Neural cell (in vitro differentiated cells): ENCODE results near the gene SLC2A4RG. TPM values are rescaled to one million over a fixed set of nuclear protein-coding genes. Genes with fewer than 3 reads are reported as not detected.

Source experiments
- H2AFZ ChIP-seq: fragments of 200-600, 300-800 bp; sonication (generic), shearing (Covaris generic); 2 replicates; pipeline ENCODE4 v1.6.0; 2014; ENCODE audit warnings: low read depth, mild to moderate bottlenecking, antibody characterized with exemption, low read length, moderate library complexity
- H3F3A ChIP-seq: fragments of 200-600 bp; shearing (Covaris generic); 2 replicates; pipeline ENCODE4 v1.6.1; 2016; ENCODE audit warnings: mild to moderate bottlenecking, moderate library complexity, mixed read lengths, antibody characterized with exemption, low read length; ENCODE audit not compliant: insufficient read depth, poor library complexity, severe bottlenecking
- H3K27ac ChIP-seq: fragments of 200-600, 300-800 bp; sonication (generic), shearing (Covaris generic); 2 replicates; pipeline ENCODE4 v1.5.1; 2014; ENCODE audit warnings: mild to moderate bottlenecking, low read length, moderate library complexity
- H3K27me3 ChIP-seq: fragments of 300-800, 200-600 bp; sonication (generic), shearing (Covaris generic); 2 replicates; pipeline ENCODE4 v1.6.0; 2014; ENCODE audit warnings: mild to moderate bottlenecking, low read depth, low read length, moderate library complexity; ENCODE audit not compliant: insufficient read depth
- H3K36me3 ChIP-seq: fragments of 300-800, 200-600 bp; sonication (generic), shearing (Covaris generic); 2 replicates; pipeline ENCODE4 v1.5.1; 2014; ENCODE audit warnings: mild to moderate bottlenecking, antibody characterized with exemption, low read length, moderate library complexity; ENCODE audit not compliant: insufficient read depth
- H3K4me2 ChIP-seq: fragments of 300-800, 200-600 bp; sonication (generic), shearing (Covaris generic); 2 replicates; pipeline ENCODE4 v1.6.0; 2014; ENCODE audit warnings: mild to moderate bottlenecking, low read length
- H3K4me3 ChIP-seq: fragments of 300-800, 200-600 bp; sonication (generic), shearing (Covaris generic); 2 replicates; pipeline ENCODE4 v1.5.1; 2014; ENCODE audit warnings: mild to moderate bottlenecking, low read length, moderate library complexity
- H3K79me2 ChIP-seq: fragments of 200-600 bp; shearing (Covaris generic); replicated peaks from 2 replicates; pipeline ENCODE4 v1.6.0; 2014; ENCODE audit warnings: mild to moderate bottlenecking, low read length, moderate library complexity; ENCODE audit not compliant: insufficient read depth
- H3K9ac ChIP-seq: fragments of 300-800, 200-600 bp; sonication (generic), shearing (Covaris generic); 2 replicates; pipeline ENCODE4 v1.6.1; 2016; ENCODE audit warnings: mild to moderate bottlenecking, low read length, mixed read lengths
- H3K9me2 ChIP-seq: fragments of 200-600 bp; shearing (Covaris generic); 2 replicates; pipeline ENCODE4 v1.6.1; 2016; ENCODE audit warnings: mild to moderate bottlenecking, low read length, mixed read lengths; ENCODE audit not compliant: insufficient read depth
- H3K9me3 ChIP-seq: fragments of 200-600, 300-800 bp; sonication (generic), shearing (Covaris generic); 2 replicates; pipeline ENCODE4 v1.6.1; 2016; ENCODE audit warnings: mild to moderate bottlenecking, mixed run types, low read length, moderate library complexity, mixed read lengths
- H4K20me1 ChIP-seq: fragments of 200-600 bp; shearing (Covaris generic); 2 replicates; pipeline ENCODE4 v1.6.1; 2016; ENCODE audit warnings: mild to moderate bottlenecking, mixed run types; ENCODE audit not compliant: insufficient read depth
- EP300 ChIP-seq: fragments of 450-650 bp; conservative IDR thresholded peaks from 2 replicates; pipeline ENCODE4 v1.6.1; 2014; ENCODE audit warnings: antibody characterized with exemption, mild to moderate bottlenecking, moderate library complexity; ENCODE audit not compliant: poor library complexity, severe bottlenecking
- EZH2 ChIP-seq: fragments of 200-600, 300-800 bp; shearing (Covaris generic), sonication (generic); IDR thresholded peaks from 2 replicates; pipeline ENCODE4 v1.6.1; 2014; ENCODE audit warnings: antibody characterized with exemption, low read length, borderline replicate concordance, mild to moderate bottlenecking; ENCODE audit not compliant: insufficient read depth, poor library complexity, severe bottlenecking
- MXI1 ChIP-seq: fragments of 450-650 bp; conservative IDR thresholded peaks from 2 replicates; pipeline ENCODE4 v1.6.1; 2014; ENCODE audit warnings: antibody characterized with exemption, mild to moderate bottlenecking; ENCODE audit not compliant: poor library complexity, severe bottlenecking
- POLR2AphosphoS5 ChIP-seq: IDR thresholded peaks from 2 replicates; pipeline ENCODE4 v1.6.1; 2012
- RAD21 ChIP-seq: fragments of 450-650 bp; conservative IDR thresholded peaks from 2 replicates; pipeline ENCODE4 v1.6.1; 2014; ENCODE audit warnings: antibody characterized with exemption, mild to moderate bottlenecking, moderate library complexity
- SMC3 ChIP-seq: fragments of 450-650 bp; conservative IDR thresholded peaks from 2 replicates; pipeline ENCODE4 v1.6.1; 2014; ENCODE audit warnings: antibody characterized with exemption, mild to moderate bottlenecking, moderate library complexity; ENCODE audit not compliant: poor library complexity
- TAF1 ChIP-seq: IDR thresholded peaks from 2 replicates; pipeline ENCODE4 v1.6.1; 2012; ENCODE audit warnings: low read depth
- polyA plus RNA-seq: library from polyadenylated mRNA; depleted of rRNA; stranded (reverse); fragments of >200 nt; gene quantifications from 2 replicates; pipeline ENCODE4 v1.2.3, GENCODE V29; 2014
- TF ChIP-seq, protein P1 (sequence below): fragments of 450-650 bp; IDR thresholded peaks from 2 replicates; pipeline ENCODE4 v1.5.1; 2014; ENCODE audit warnings: antibody characterized with exemption, mild to moderate bottlenecking, moderate library complexity; ENCODE audit not compliant: poor library complexity, severe bottlenecking
- TF ChIP-seq, protein P2 (sequence below): IDR thresholded peaks from 2 replicates; pipeline ENCODE4 v1.6.1; 2012; ENCODE audit warnings: borderline replicate concordance

The SLC2A4RG gene
- polyA plus RNA-seq, 1 donor from 2014 or later = 52.1 TPM

DNA sequence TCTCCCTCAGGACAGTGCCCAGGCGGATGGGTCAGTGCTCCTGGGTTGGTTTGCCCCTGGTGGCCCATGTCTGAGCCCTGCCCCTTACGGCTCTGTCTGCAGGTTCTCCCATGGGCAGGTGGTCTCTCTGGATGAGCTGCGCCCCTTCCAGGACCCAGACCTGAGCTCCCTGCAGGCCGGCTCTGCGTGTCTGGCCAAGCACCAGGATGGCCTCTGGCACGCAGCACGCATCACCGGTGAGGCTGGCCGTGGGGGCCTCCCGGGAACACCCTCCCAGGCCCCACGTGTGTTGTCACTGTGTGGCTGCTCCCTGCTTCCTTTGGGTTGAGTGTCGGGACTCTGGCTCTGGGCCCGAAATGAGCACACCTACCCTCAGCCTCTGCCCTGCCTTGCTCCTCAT, 6.5 kb upstream of the SLC2A4RG start:
- H3K9ac ChIP-seq = no peak overlapping the region
- no peaks in the 10 kb centered on the region for H3K79me2 ChIP-seq
- H3K9me2 ChIP-seq = no peaks in the 10 kb centered on the region
- no peak overlapping the region for H3K4me3 ChIP-seq
- H3K4me2 ChIP-seq = no peak overlapping the region
- no peaks in the 10 kb centered on the region for H3K27me3 ChIP-seq
- TF ChIP-seq TAF1 (no peak), SMC3 (no peak), RAD21 (no peak), EP300 (no peak), EZH2 (no peak)
- TF ChIP-seq, protein P1, sequence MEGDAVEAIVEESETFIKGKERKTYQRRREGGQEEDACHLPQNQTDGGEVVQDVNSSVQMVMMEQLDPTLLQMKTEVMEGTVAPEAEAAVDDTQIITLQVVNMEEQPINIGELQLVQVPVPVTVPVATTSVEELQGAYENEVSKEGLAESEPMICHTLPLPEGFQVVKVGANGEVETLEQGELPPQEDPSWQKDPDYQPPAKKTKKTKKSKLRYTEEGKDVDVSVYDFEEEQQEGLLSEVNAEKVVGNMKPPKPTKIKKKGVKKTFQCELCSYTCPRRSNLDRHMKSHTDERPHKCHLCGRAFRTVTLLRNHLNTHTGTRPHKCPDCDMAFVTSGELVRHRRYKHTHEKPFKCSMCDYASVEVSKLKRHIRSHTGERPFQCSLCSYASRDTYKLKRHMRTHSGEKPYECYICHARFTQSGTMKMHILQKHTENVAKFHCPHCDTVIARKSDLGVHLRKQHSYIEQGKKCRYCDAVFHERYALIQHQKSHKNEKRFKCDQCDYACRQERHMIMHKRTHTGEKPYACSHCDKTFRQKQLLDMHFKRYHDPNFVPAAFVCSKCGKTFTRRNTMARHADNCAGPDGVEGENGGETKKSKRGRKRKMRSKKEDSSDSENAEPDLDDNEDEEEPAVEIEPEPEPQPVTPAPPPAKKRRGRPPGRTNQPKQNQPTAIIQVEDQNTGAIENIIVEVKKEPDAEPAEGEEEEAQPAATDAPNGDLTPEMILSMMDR = no peak
- no peaks in the 10 kb centered on the region for H4K20me1 ChIP-seq
- H3F3A ChIP-seq = no peaks in the 10 kb centered on the region
- no peaks in the 10 kb centered on the region for H3K36me3 ChIP-seq
- no peak overlapping the region for H3K27ac ChIP-seq
- no peak overlapping the region for H2AFZ ChIP-seq
- H3K9me3 ChIP-seq = no peaks in the 10 kb centered on the region

DNA sequence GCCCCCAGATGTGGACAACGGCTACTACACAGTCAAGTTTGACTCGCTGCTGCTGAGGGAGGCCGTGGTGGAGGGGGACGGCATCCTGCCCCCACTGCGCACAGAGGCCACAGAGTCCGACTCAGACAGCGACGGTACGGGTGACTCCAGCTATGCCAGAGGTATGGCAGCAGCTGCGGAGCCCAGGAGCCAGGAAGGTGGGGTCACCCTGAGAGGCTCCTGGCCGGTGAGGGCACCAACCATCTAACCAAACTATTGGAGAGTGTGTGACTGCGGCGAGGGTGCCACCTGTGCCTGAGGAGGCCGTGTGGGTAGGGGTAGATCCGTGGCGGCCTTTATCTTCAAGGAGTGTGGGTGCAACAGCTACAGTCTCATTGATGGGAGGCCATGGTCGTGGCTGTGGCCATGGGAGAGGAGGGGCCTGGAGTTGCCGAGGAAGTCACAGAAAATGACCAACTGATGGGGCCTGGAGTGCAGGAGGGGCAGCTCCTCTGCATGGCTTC, 5.9 kb upstream of the SLC2A4RG start:
- Histone ChIP-seq H2AFZ (no peak overlapping the region), H3K27ac (no peak overlapping the region), H3K36me3 (no peaks in the 10 kb centered on the region), H3K9me3 (no peaks in the 10 kb centered on the region), H3K9me2 (no peaks in the 10 kb centered on the region), H3F3A (no peaks in the 10 kb centered on the region), H3K4me3 (no peak overlapping the region), H3K27me3 (no peaks in the 10 kb centered on the region), H3K79me2 (no peaks in the 10 kb centered on the region), H3K9ac (no peak overlapping the region), H4K20me1 (no peaks in the 10 kb centered on the region), H3K4me2 (no peak overlapping the region)
- TF ChIP-seq, protein P2, sequence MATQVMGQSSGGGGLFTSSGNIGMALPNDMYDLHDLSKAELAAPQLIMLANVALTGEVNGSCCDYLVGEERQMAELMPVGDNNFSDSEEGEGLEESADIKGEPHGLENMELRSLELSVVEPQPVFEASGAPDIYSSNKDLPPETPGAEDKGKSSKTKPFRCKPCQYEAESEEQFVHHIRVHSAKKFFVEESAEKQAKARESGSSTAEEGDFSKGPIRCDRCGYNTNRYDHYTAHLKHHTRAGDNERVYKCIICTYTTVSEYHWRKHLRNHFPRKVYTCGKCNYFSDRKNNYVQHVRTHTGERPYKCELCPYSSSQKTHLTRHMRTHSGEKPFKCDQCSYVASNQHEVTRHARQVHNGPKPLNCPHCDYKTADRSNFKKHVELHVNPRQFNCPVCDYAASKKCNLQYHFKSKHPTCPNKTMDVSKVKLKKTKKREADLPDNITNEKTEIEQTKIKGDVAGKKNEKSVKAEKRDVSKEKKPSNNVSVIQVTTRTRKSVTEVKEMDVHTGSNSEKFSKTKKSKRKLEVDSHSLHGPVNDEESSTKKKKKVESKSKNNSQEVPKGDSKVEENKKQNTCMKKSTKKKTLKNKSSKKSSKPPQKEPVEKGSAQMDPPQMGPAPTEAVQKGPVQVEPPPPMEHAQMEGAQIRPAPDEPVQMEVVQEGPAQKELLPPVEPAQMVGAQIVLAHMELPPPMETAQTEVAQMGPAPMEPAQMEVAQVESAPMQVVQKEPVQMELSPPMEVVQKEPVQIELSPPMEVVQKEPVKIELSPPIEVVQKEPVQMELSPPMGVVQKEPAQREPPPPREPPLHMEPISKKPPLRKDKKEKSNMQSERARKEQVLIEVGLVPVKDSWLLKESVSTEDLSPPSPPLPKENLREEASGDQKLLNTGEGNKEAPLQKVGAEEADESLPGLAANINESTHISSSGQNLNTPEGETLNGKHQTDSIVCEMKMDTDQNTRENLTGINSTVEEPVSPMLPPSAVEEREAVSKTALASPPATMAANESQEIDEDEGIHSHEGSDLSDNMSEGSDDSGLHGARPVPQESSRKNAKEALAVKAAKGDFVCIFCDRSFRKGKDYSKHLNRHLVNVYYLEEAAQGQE = no peak

- Histone ChIP-seq H3K9me2 (no peaks in the 10 kb centered on the region), H3K9ac (no peak overlapping the region), H2AFZ (no peak overlapping the region), H3K9me3 (no peaks in the 10 kb centered on the region), H3F3A (no peaks in the 10 kb centered on the region), H4K20me1 (no peaks in the 10 kb centered on the region), H3K4me3 (no peak overlapping the region), H3K36me3 (no peaks in the 10 kb centered on the region), H3K27ac (no peak overlapping the region), H3K4me2 (no peak overlapping the region), H3K27me3 (no peaks in the 10 kb centered on the region), H3K79me2 (no peaks in the 10 kb centered on the region)
- TF ChIP-seq, protein P1 = no peak
- TF ChIP-seq, protein P2 = no peak
- no peak for TF ChIP-seq POLR2AphosphoS5
- TF ChIP-seq MXI1 = no peak
Measured at GRCh38 chr20:63734111-63734945, 5.2 kb upstream of the SLC2A4RG start.
